ENCODE data around the gene XRN1. TPM values are rescaled to one million over a fixed set of nuclear protein-coding genes. Genes with fewer than 3 reads are reported as not detected.

XRN1 gene
- total RNA-seq, 3 donors from 2014 or later (not counting 1 experiment from before 2014, with no cell fraction given), result 116 to 141 (median 128) TPM

DNA sequence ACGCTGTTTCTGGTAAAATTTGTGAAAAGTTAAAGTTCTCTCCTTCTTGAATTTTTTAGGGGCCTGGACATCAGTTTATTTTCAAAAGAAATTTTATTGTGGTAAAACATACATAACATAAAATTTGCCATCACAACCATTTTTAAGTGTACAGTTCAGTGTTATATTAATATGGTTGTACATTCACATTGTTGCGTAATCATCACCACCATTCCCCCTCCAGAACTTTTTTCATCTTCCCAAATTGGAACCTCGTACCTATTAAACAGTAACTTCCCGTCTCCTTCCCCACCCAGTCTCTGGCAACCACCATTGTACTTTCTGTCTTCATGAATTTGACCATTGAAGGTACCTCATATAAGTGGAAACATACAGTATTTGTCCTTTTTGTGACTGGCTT is 23.0 kb upstream of the XRN1 start:
- intact Hi-C loops (cut with micrococcal nuclease), result no loop called here
- 99% methylated on average over 3 of the region's 4 CpGs for WGBS (ENCODE audit: insufficient coverage)
- H3K4me1 ChIP-seq (ENCODE audit: control insufficient read depth, insufficient read depth, low read length), result no peaks in the 10 kb centered on the region
- no peaks in the 10 kb centered on the region for H3K9me3 ChIP-seq (ENCODE audit: control insufficient read depth, insufficient read depth, low read length)
- Mint-ChIP-seq H3K36me3 (no peaks in the 10 kb centered on the region), H3K27me3 (ENCODE audit: low read depth in 2 of 2) (no peaks in the 10 kb centered on the region), H3K4me3 (no peak overlapping the region), H3K4me1 (no peaks in the 10 kb centered on the region), H3K27ac (no peak overlapping the region), H3K9me3 (no peaks in the 10 kb centered on the region)
- no peaks in the 10 kb centered on the region for H3K36me3 ChIP-seq (ENCODE audit: control insufficient read depth, insufficient read depth, low read length)
- TF ChIP-seq, protein P1, sequence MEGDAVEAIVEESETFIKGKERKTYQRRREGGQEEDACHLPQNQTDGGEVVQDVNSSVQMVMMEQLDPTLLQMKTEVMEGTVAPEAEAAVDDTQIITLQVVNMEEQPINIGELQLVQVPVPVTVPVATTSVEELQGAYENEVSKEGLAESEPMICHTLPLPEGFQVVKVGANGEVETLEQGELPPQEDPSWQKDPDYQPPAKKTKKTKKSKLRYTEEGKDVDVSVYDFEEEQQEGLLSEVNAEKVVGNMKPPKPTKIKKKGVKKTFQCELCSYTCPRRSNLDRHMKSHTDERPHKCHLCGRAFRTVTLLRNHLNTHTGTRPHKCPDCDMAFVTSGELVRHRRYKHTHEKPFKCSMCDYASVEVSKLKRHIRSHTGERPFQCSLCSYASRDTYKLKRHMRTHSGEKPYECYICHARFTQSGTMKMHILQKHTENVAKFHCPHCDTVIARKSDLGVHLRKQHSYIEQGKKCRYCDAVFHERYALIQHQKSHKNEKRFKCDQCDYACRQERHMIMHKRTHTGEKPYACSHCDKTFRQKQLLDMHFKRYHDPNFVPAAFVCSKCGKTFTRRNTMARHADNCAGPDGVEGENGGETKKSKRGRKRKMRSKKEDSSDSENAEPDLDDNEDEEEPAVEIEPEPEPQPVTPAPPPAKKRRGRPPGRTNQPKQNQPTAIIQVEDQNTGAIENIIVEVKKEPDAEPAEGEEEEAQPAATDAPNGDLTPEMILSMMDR (IDR thresholded peaks at IDR 0.05), result no peak
- H3K27ac ChIP-seq (ENCODE audit: low read length), result no peak overlapping the region
- no peak for ATAC-seq
- DNase-seq, result no peak
- no peaks in the 10 kb centered on the region for H3K27me3 ChIP-seq (ENCODE audit: control insufficient read depth, insufficient read depth, low read length)
- no peak overlapping the region for H3K4me3 ChIP-seq (ENCODE audit: low read length)

GRCh38 chr3:142468456-142468855 is 20.6 kb upstream of the XRN1 start:
- no peak for DNase-seq
- Mint-ChIP-seq H3K9me3 (no peaks in the 10 kb centered on the region), H3K27me3 (ENCODE audit: low read depth in 2 of 2) (no peaks in the 10 kb centered on the region), H3K4me3 (no peak overlapping the region), H3K36me3 (no peaks in the 10 kb centered on the region), H3K4me1 (peaks cover 0 to 4% of the 10 kb centered on the region in 2 donors), H3K27ac (no peak overlapping the region)
- intact Hi-C loops (cut with micrococcal nuclease), result no loop called here
- TF ChIP-seq, protein P1 (IDR thresholded peaks at IDR 0.05), result no peak
- no peak overlapping the region for H3K27ac ChIP-seq (ENCODE audit: low read length)
- H3K4me3 ChIP-seq (ENCODE audit: low read length), result no peak overlapping the region
- no peak for ATAC-seq
- no peaks in the 10 kb centered on the region for H3K4me1 ChIP-seq (ENCODE audit: control insufficient read depth, insufficient read depth, low read length)
- no peaks in the 10 kb centered on the region for H3K27me3 ChIP-seq (ENCODE audit: control insufficient read depth, insufficient read depth, low read length)
- peaks cover 5% of the 10 kb centered on the region for H3K36me3 ChIP-seq (ENCODE audit: control insufficient read depth, insufficient read depth, low read length)
- H3K9me3 ChIP-seq (ENCODE audit: control insufficient read depth, insufficient read depth, low read length), result no peaks in the 10 kb centered on the region
- 96% methylated on average over 3 of the region's 4 CpGs for whole genome bisulfite sequencing (ENCODE audit: insufficient coverage)

DNA sequence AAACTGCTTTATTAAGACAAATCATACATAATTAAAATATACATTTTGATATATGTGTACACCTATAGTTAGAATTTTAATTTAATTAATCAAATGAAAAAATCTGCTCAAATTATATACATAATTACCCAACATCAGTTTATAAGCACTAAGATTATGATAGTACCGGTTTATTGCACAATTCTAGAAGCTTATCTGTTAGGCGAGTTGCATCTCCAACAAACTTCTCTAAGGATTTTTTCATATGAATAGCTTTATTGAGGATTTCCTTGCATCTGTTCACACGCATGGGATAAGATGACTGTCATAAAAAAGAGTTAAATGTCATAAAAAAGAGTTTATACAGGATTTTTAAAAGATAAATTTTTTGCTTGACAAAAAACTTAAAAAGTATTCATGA is 19.9 kb upstream of the XRN1 start:
- ATAC-seq (no peak), DNase-seq (no peak)
- Mint-ChIP-seq H3K27ac (no peak overlapping the region), H3K4me3 (no peak overlapping the region), H3K27me3 (ENCODE audit: low read depth in 2 of 2) (no peaks in the 10 kb centered on the region), H3K9me3 (no peaks in the 10 kb centered on the region), H3K4me1 (peaks cover 0 to 4% of the 10 kb centered on the region in 2 donors), H3K36me3 (no peaks in the 10 kb centered on the region)
- WGBS (ENCODE audit: insufficient coverage), result 100% methylated on average over 3 of the region's 3 CpGs
- H3K9me3 ChIP-seq (ENCODE audit: control insufficient read depth, insufficient read depth, low read length), result no peaks in the 10 kb centered on the region
- H3K4me1 ChIP-seq (ENCODE audit: control insufficient read depth, insufficient read depth, low read length), result no peaks in the 10 kb centered on the region
- H3K36me3 ChIP-seq (ENCODE audit: control insufficient read depth, insufficient read depth, low read length), result peaks cover 7% of the 10 kb centered on the region
- no peak overlapping the region for H3K27ac ChIP-seq (ENCODE audit: low read length)
- TF ChIP-seq, protein P1 (IDR thresholded peaks at IDR 0.05), result no peak
- no peak overlapping the region for H3K4me3 ChIP-seq (ENCODE audit: low read length)
- intact Hi-C loops (cut with micrococcal nuclease), result no loop called here
- no peaks in the 10 kb centered on the region for H3K27me3 ChIP-seq (ENCODE audit: control insufficient read depth, insufficient read depth, low read length)

GRCh38 chr3:142460689-142461088 is 12.9 kb upstream of the XRN1 start:
- H3K36me3 ChIP-seq (ENCODE audit: control insufficient read depth, insufficient read depth, low read length), result peaks cover 54% of the 10 kb centered on the region
- H3K4me1 ChIP-seq (ENCODE audit: control insufficient read depth, insufficient read depth, low read length), result no peaks in the 10 kb centered on the region
- Mint-ChIP-seq H3K4me1 (peaks cover 0 to 4% of the 10 kb centered on the region in 2 donors), H3K27me3 (ENCODE audit: low read depth in 2 of 2) (no peaks in the 10 kb centered on the region), H3K36me3 (no peaks in the 10 kb centered on the region), H3K9me3 (no peaks in the 10 kb centered on the region), H3K4me3 (no peak overlapping the region), H3K27ac (no peak overlapping the region)
- intact Hi-C loops (cut with micrococcal nuclease), result no loop called here
- no peaks in the 10 kb centered on the region for H3K9me3 ChIP-seq (ENCODE audit: control insufficient read depth, insufficient read depth, low read length)
- TF ChIP-seq, protein P1 (IDR thresholded peaks at IDR 0.05), result no peak
- no peak for DNase-seq
- no peak for ATAC-seq
- H3K4me3 ChIP-seq (ENCODE audit: low read length), result no peak overlapping the region
- 94% methylated on average over 3 of the region's 3 CpGs for WGBS (ENCODE audit: insufficient coverage)
- no peaks in the 10 kb centered on the region for H3K27me3 ChIP-seq (ENCODE audit: control insufficient read depth, insufficient read depth, low read length)
- H3K27ac ChIP-seq (ENCODE audit: low read length), result no peak overlapping the region
